Mesenchymal stem cell (in vitro differentiated cells and primary cell): ENCODE data around the gene DGKZ.

Experiments
- DNase-seq: peaks from one replicate; pipeline ENCODE4 v3.0.0-alpha.2; 2013
- H2AFZ ChIP-seq: one replicate; pipeline ENCODE4 v1.6.1; 2013; ENCODE audit warnings: low read depth, mild to moderate bottlenecking, control low read depth, inconsistent platforms, low read length, moderate library complexity
- H2AK5ac ChIP-seq: 2 replicates; pipeline ENCODE4 v1.6.1; 2013; ENCODE audit warnings: low read length, moderate library complexity, mild to moderate bottlenecking, inconsistent platforms; ENCODE audit not compliant: severe bottlenecking
- H2BK120ac ChIP-seq: one replicate; pipeline ENCODE4 v1.6.1; 2013; ENCODE audit warnings: low read depth, mild to moderate bottlenecking, inconsistent platforms, low read length, moderate library complexity
- H2BK12ac ChIP-seq, 2 experiments: one replicate each; pipeline ENCODE4 v1.6.1; 2013; ENCODE audit warnings: inconsistent platforms in 2 of 2, low read length in 2 of 2, mild to moderate bottlenecking in 2 of 2, moderate library complexity in 2 of 2, control low read depth in 1 of 2
- H2BK15ac ChIP-seq: one replicate; pipeline ENCODE4 v1.6.1; 2013; ENCODE audit warnings: mild to moderate bottlenecking, low read depth, inconsistent platforms; ENCODE audit not compliant: poor library complexity, severe bottlenecking
- H2BK5ac ChIP-seq: 2 replicates; pipeline ENCODE4 v1.6.1; 2013; ENCODE audit warnings: low read depth, mild to moderate bottlenecking, low read length, control low read depth, inconsistent platforms; ENCODE audit not compliant: poor library complexity, severe bottlenecking
- H3K14ac ChIP-seq, 2 experiments: one replicate each; pipeline ENCODE4 v1.6.1; 2013; ENCODE audit warnings: inconsistent platforms in 2 of 2, low read length in 2 of 2, control low read depth in 1 of 2, mild to moderate bottlenecking in 1 of 2, moderate library complexity in 1 of 2
- H3K18ac ChIP-seq, 2 experiments: one replicate each; pipeline ENCODE4 v1.6.1; 2013; ENCODE audit warnings: inconsistent platforms in 2 of 2, low read length in 2 of 2, control low read depth in 1 of 2, low read depth in 1 of 2, mild to moderate bottlenecking in 1 of 2
- H3K23ac ChIP-seq, 2 experiments: one replicate each; pipeline ENCODE4 v1.6.1; 2013; ENCODE audit warnings: inconsistent platforms in 2 of 2, low read length in 2 of 2, mild to moderate bottlenecking in 2 of 2, moderate library complexity in 2 of 2, control low read depth in 1 of 2
- H3K27ac ChIP-seq: 2 replicates; pipeline ENCODE4 v1.5.1; 2013; ENCODE audit warnings: mild to moderate bottlenecking, moderate library complexity, low read length, control low read depth, inconsistent platforms; ENCODE audit not compliant: poor library complexity, severe bottlenecking
- H3K27me3 ChIP-seq, 2 experiments: 2 replicates each; pipeline versions ENCODE4 v1.6.1 to v1.7.0; 2013; ENCODE audit warnings: low read length in 2 of 2, mild to moderate bottlenecking in 2 of 2, moderate library complexity in 2 of 2, control low read depth in 1 of 2, inconsistent platforms in 1 of 2; ENCODE audit not compliant: control insufficient read depth in 1 of 2, insufficient read depth in 1 of 2
- H3K36me3 ChIP-seq, 2 experiments: 2 replicates each; pipeline versions ENCODE4 v1.6.1 to v1.7.0; 2013; ENCODE audit warnings: low read length in 2 of 2, control low read depth in 1 of 2, inconsistent platforms in 1 of 2, low read depth in 1 of 2, mild to moderate bottlenecking in 1 of 2; ENCODE audit not compliant: insufficient read depth in 2 of 2, control insufficient read depth in 1 of 2
- H3K4ac ChIP-seq, 2 experiments: one replicate each; pipeline ENCODE4 v1.6.1; 2013; ENCODE audit warnings: inconsistent platforms in 2 of 2, low read length in 2 of 2, mild to moderate bottlenecking in 2 of 2, moderate library complexity in 2 of 2, control low read depth in 1 of 2, low read depth in 1 of 2
- H3K4me1 ChIP-seq: 2 replicates; pipeline ENCODE4 v1.6.1; 2013; ENCODE audit warnings: low read depth, low read length, control low read depth; ENCODE audit not compliant: control insufficient read depth, insufficient read depth
- H3K4me2 ChIP-seq: 2 replicates; pipeline ENCODE4 v1.6.1; 2013; ENCODE audit warnings: low read length, mild to moderate bottlenecking, inconsistent platforms; ENCODE audit not compliant: poor library complexity, severe bottlenecking
- H3K4me3 ChIP-seq, 2 experiments: 2 replicates each; pipeline versions ENCODE4 v1.5.1 to v1.7.0; 2013; ENCODE audit warnings: low read length in 2 of 2, mild to moderate bottlenecking in 2 of 2, control low read depth in 1 of 2, low read depth in 1 of 2; ENCODE audit not compliant: insufficient read depth in 1 of 2
- H3K79me1 ChIP-seq: replicated peaks from 2 replicates; pipeline ENCODE4 v1.6.1; 2013; ENCODE audit warnings: mild to moderate bottlenecking, control low read depth, low read length, inconsistent platforms; ENCODE audit not compliant: poor library complexity, severe bottlenecking
- H3K9ac ChIP-seq: 2 replicates; pipeline ENCODE4 v1.7.0; 2013; ENCODE audit warnings: mild to moderate bottlenecking, low read length, moderate library complexity
- H3K9me3 ChIP-seq: 2 replicates; pipeline ENCODE4 v1.7.0; 2013; ENCODE audit warnings: mild to moderate bottlenecking, low read length; ENCODE audit not compliant: control insufficient read depth
- H4K8ac ChIP-seq: one replicate; pipeline ENCODE4 v1.6.1; 2013; ENCODE audit warnings: inconsistent platforms, mild to moderate bottlenecking, low read length, moderate library complexity
- H4K91ac ChIP-seq: one replicate; pipeline ENCODE4 v1.6.1; 2013; ENCODE audit warnings: mild to moderate bottlenecking, low read length, inconsistent platforms
- WGBS: methylation state at CpG from one replicate; pipeline ENCODE4 v1.1.7; 2013; ENCODE audit warnings: mixed read lengths; 5-methylcytosine and 5-hydroxymethylcytosine counted together

The DGKZ gene

GRCh38 chr11:46308631-46309419, 38.4 kb upstream of the DGKZ start:
- Histone ChIP-seq H2BK15ac (no peak overlapping the region), H4K8ac (no peak overlapping the region), H3K79me1 (peaks cover 37% of the 10 kb centered on the region), H2AK5ac (no peak overlapping the region), H3K36me3 (peaks cover 54 to 80% of the 10 kb centered on the region in 2 experiments), H3K27me3 (no peaks in the 10 kb centered on the region), H3K9me3 (no peaks in the 10 kb centered on the region), H3K18ac (no peak overlapping the region), H3K4ac (no peak overlapping the region), H3K23ac (no peak overlapping the region), H4K91ac (no peak overlapping the region), H3K27ac (no peak overlapping the region), H3K4me2 (no peak overlapping the region), H3K9ac (peak overlapping the region; percentile 39), H3K4me3 (peak overlapping the region in 1 of 2 experiments; percentile 6), H2BK120ac (no peak overlapping the region), H3K14ac (no peak overlapping the region), H2BK12ac (no peak overlapping the region), H2AFZ (no peak overlapping the region), H2BK5ac (no peak overlapping the region), H3K4me1 (peaks cover 8% of the 10 kb centered on the region)
- 38% methylated on average over 11 of the region's 12 CpGs for WGBS
- DNase-seq, result peak; percentile 68

DNA sequence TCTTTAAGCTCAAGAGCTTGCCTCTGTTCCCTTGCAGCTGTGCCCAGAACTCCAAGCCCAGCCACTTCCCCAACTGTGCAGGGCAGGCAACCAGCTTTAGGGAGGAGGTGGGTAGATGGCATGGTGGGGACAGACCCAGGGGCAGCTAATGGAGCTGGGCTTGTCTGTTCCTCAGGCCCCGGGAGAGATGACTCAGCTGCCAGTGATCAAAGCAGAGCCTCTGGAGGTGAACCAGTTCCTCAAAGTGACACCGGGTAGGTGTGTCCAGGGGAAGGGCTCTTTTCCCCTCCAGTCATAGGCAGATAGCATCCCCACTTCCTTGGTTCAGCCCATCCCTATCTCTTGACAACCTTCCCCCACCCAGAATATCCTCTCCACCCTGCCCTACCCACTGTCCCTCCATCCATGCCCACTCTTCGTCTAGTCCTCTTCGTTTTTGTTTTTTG, 37.4 kb upstream of the DGKZ start:
- H4K91ac ChIP-seq, result no peak overlapping the region
- H3K23ac ChIP-seq, result no peak overlapping the region
- no peak overlapping the region for H3K14ac ChIP-seq
- no peak overlapping the region for H4K8ac ChIP-seq
- H2BK120ac ChIP-seq, result no peak overlapping the region
- no peak overlapping the region for H2AK5ac ChIP-seq
- no peak overlapping the region for H3K18ac ChIP-seq
- DNase-seq, result no peak
- no peak overlapping the region for H3K4ac ChIP-seq
- H3K4me1 ChIP-seq, result peaks cover 7% of the 10 kb centered on the region
- no peak overlapping the region for H2BK12ac ChIP-seq
- 53% methylated on average over 2 of the region's 4 CpGs for WGBS
- peaks cover 57 to 77% of the 10 kb centered on the region in 2 experiments for H3K36me3 ChIP-seq
- peaks cover 35% of the 10 kb centered on the region for H3K79me1 ChIP-seq
- no peak overlapping the region for H2AFZ ChIP-seq
- no peak overlapping the region for H3K27ac ChIP-seq
- H3K4me3 ChIP-seq, result no peak overlapping the region
- H3K9me3 ChIP-seq, result no peaks in the 10 kb centered on the region
- no peaks in the 10 kb centered on the region for H3K27me3 ChIP-seq
- peak overlapping the region; percentile 2 for H3K9ac ChIP-seq
- no peak overlapping the region for H2BK15ac ChIP-seq
- no peak overlapping the region for H3K4me2 ChIP-seq
- H2BK5ac ChIP-seq, result no peak overlapping the region

DNA sequence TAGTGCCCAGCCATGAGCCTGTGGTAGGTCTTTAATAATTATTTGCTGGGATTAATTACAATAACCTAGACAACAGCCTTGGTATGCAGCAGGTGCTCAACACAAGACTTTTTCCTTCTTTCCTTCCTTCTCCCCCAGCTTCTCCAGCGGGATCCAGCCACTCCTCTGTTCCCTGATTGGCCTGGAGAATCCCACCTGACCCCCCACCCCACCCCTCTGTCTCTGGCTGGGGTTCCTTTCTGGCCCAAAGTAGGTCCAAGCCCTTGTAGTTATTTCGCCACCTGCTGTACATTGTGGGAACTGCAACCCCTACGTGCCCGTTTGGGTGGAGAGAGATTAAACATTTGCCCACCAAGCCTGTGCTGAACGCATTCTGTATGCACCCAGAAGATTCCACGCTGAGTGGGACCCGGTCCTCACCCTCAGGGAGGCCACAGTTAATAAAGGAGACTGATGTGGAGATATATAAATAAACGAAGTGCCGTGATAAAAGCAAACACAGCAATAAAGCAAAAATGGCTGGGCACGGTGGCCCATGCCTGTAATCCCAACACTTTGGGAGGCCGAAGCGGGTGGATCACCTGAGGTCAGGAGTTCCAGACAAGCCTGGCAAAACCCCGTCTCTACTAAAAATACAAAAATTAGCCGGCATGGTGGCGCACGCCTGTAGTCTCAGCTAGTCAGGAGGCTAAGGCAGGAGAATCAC, 32.1 kb upstream of the DGKZ start:
- WGBS, result 57% methylated on average over 16 of the region's 16 CpGs
- Histone ChIP-seq H3K4me2 (no peak overlapping the region), H3K23ac (no peak overlapping the region), H3K4me1 (no peaks in the 10 kb centered on the region), H4K91ac (no peak overlapping the region), H3K9ac (no peak overlapping the region), H3K18ac (no peak overlapping the region), H3K4ac (no peak overlapping the region), H3K14ac (no peak overlapping the region), H3K27me3 (no peaks in the 10 kb centered on the region), H3K36me3 (peaks cover 89 to 94% of the 10 kb centered on the region in 2 experiments), H2BK15ac (no peak overlapping the region), H3K4me3 (no peak overlapping the region), H3K9me3 (no peaks in the 10 kb centered on the region), H3K79me1 (peaks cover 20% of the 10 kb centered on the region), H4K8ac (no peak overlapping the region), H2BK5ac (no peak overlapping the region), H2BK120ac (no peak overlapping the region), H2AK5ac (no peak overlapping the region), H2AFZ (no peak overlapping the region), H2BK12ac (no peak overlapping the region), H3K27ac (no peak overlapping the region)
- peak; percentile 87 for DNase-seq

GRCh38 chr11:46315783-46316563, 31.3 kb upstream of the DGKZ start:
- H3K9me3 ChIP-seq, result no peaks in the 10 kb centered on the region
- H3K4me3 ChIP-seq, result no peak overlapping the region
- H3K79me1 ChIP-seq, result peaks cover 16% of the 10 kb centered on the region
- no peak overlapping the region for H3K18ac ChIP-seq
- H3K27me3 ChIP-seq, result no peaks in the 10 kb centered on the region
- no peak overlapping the region for H2BK12ac ChIP-seq
- no peak overlapping the region for H3K9ac ChIP-seq
- H3K4me1 ChIP-seq, result no peaks in the 10 kb centered on the region
- H3K27ac ChIP-seq, result no peak overlapping the region
- DNase-seq, result no peak
- H3K36me3 ChIP-seq, result peaks cover 89 to 94% of the 10 kb centered on the region in 2 experiments
- 96% methylated on average over 11 of the region's 12 CpGs for WGBS
- no peak overlapping the region for H3K4ac ChIP-seq
- H4K8ac ChIP-seq, result no peak overlapping the region
- no peak overlapping the region for H2BK120ac ChIP-seq
- H2BK15ac ChIP-seq, result no peak overlapping the region
- H3K23ac ChIP-seq, result no peak overlapping the region
- no peak overlapping the region for H4K91ac ChIP-seq
- no peak overlapping the region for H2AFZ ChIP-seq
- H2BK5ac ChIP-seq, result no peak overlapping the region
- no peak overlapping the region for H3K4me2 ChIP-seq
- no peak overlapping the region for H3K14ac ChIP-seq
- H2AK5ac ChIP-seq, result no peak overlapping the region
